ENCODE data around the gene ITGA2B. TPM values are rescaled to one million over a fixed set of nuclear protein-coding genes. Genes with fewer than 3 reads are reported as not detected.

ITGA2B gene
- total and polyA plus RNA-seq, 10 of the 15 experiments (the other 5 are each of a cell fraction or from before 2014, with no cell fraction given): 0.04 to 0.51 (median 0.21) TPM; not detected in 1

DNA sequence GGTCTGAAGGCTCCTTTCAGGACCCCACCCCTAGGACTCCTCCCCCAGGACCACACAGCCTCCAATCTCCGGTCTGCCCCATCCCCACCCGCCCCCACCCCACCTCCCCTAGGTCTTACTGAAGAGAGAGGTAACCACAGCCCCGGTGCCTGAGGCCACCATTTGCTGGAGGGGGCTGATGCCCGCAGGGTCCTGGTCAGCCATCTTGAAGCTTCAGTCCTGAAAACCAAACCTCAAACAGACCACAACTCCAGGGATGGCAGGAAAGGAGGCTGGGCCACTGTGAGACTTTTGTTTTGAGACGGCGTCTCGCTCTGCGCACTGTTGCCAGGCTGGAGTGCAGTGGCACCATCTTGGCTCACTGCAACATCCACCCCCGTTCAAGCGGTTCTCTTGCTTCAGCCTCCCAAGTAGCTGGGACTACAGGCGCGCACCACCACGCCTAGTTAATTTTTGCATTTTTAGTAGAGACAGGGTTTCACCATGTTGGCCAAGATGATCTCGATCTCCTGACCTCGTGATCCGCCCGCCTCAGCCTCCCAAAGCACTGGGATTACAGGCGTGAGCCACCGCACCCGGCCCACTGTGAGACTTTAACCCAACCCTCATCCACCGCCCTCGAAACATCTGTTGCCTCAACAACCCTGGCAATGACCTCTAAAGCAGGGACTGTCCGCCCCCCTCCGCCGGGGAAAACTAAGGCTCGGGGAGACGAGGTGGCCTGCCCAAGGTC is 65.9 kb downstream of the ITGA2B start:
- peak overlapping the region; percentile 81 for H3K27ac ChIP-seq (ENCODE audit: control insufficient read depth, insufficient read depth)
- CTCF ChIA-PET: interaction anchor here (1.7 to 2.5 kb wide), 2 partner anchors 28 to 107 kb away, joined by 7 to 9 read pairs; no protein-coding TSS in a partner anchor
- TSS peak; percentile 63 for BruUV-seq (replicated peaks)
- peak overlapping the region; percentile 90 for H3K9ac ChIP-seq (ENCODE audit: control insufficient read depth, insufficient read depth, low read length)
- TF ChIP-seq ASH2L (IDR thresholded peaks at IDR 0.05; ENCODE audit: borderline replicate concordance, low read depth): no peak
- TF ChIP-seq NFYB (IDR thresholded peaks at IDR 0.05; ENCODE audit: insufficient read depth, low read depth, low read length): no peak
- TF ChIP-seq SIN3A (IDR thresholded peaks at IDR 0.05; ENCODE audit: low read depth, low read length): no peak
- 0 out of 2 replicates have a peak, but pooled peaks have one; percentile 44 for TF ChIP-seq YY1 (IDR thresholded peaks at IDR 0.05; ENCODE audit: low read depth, low read length)
- TF ChIP-seq RAD21 (IDR thresholded peaks at IDR 0.05; ENCODE audit: insufficient read depth, low read depth, low read length): no peak
- TF ChIP-seq, protein P1, sequence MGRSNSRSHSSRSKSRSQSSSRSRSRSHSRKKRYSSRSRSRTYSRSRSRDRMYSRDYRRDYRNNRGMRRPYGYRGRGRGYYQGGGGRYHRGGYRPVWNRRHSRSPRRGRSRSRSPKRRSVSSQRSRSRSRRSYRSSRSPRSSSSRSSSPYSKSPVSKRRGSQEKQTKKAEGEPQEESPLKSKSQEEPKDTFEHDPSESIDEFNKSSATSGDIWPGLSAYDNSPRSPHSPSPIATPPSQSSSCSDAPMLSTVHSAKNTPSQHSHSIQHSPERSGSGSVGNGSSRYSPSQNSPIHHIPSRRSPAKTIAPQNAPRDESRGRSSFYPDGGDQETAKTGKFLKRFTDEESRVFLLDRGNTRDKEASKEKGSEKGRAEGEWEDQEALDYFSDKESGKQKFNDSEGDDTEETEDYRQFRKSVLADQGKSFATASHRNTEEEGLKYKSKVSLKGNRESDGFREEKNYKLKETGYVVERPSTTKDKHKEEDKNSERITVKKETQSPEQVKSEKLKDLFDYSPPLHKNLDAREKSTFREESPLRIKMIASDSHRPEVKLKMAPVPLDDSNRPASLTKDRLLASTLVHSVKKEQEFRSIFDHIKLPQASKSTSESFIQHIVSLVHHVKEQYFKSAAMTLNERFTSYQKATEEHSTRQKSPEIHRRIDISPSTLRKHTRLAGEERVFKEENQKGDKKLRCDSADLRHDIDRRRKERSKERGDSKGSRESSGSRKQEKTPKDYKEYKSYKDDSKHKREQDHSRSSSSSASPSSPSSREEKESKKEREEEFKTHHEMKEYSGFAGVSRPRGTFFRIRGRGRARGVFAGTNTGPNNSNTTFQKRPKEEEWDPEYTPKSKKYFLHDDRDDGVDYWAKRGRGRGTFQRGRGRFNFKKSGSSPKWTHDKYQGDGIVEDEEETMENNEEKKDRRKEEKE (IDR thresholded peaks at IDR 0.05): no peak
- peaks cover 8 to 19% of the 10 kb centered on the region in 2 experiments; a peak in 3 of 4 replicates for H3K36me3 ChIP-seq (ENCODE audit: control insufficient read depth in 2 of 2, insufficient read depth in 2 of 2, low read length in 1 of 2)
- no peak for DNase-seq (ENCODE audit: low read depth, low spot score)
- intact Hi-C loops (cut with micrococcal nuclease; ENCODE audit: unreplicated experiment) (no loop called here), in situ Hi-C loops (cut with MboI) (no loop called here)
- ATAC-seq: no peak
- RAD21 ChIA-PET (ENCODE audit: unreplicated experiment): interaction anchor here (1.0 kb wide), 2 partner anchors 31 to 114 kb away, joined by 3 read pairs; no protein-coding TSS in a partner anchor
- no peak overlapping the region for H2AFZ ChIP-seq (ENCODE audit: control insufficient read depth, low read depth, low read length)
- WGBS (ENCODE audit: insufficient coverage, insufficient replicate concordance, low lambda C conversion rate, missing lambda C conversion rate): 82% methylated on average over 25 of the region's 27 CpGs
- peaks cover 26% of the 10 kb centered on the region for H3K79me2 ChIP-seq (ENCODE audit: control insufficient read depth, insufficient read depth, low read length)
- SMC1A ChIA-PET (ENCODE audit: uncharacterized antibody, unreplicated experiment): interaction anchor here (1.8 to 2.1 kb wide), 2 partner anchors 107 to 113 kb away, joined by 4 to 8 read pairs; no protein-coding TSS in a partner anchor
- H3K4me1 ChIP-seq (ENCODE audit: control insufficient read depth, insufficient read depth, low read length): peaks cover 8% of the 10 kb centered on the region
- FAIRE-seq: no peak
- H4K20me1 ChIP-seq (ENCODE audit: control insufficient read depth, insufficient read depth): no peaks in the 10 kb centered on the region
- POLR2A ChIA-PET: interaction anchor here (0.6 to 2.6 kb wide), 2 partner anchors 114 to 150 kb away, joined by 3 to 10 read pairs; no protein-coding TSS in a partner anchor
- peak overlapping the region; percentile 92 for H3K4me3 ChIP-seq
- no peaks in the 10 kb centered on the region for H3K27me3 ChIP-seq (replicated peaks in 1 of 2; ENCODE audit: control insufficient read depth in 2 of 2, insufficient read depth in 2 of 2, low read length in 1 of 2)
- H3K9me3 ChIP-seq (replicated peaks; ENCODE audit: control insufficient read depth, insufficient read depth, low read length): no peaks in the 10 kb centered on the region
- peak overlapping the region; percentile 91 for H3K4me2 ChIP-seq (ENCODE audit: control insufficient read depth, insufficient read depth)

Data from GM12878 (cell line).